Measurements from ENCODE around the gene PTPN11.
"Not testable (repeated sequence)": the region's sequence is repeated elsewhere in the genome, so short reads cannot be mapped to it uniquely, and the experiment has no call there.

Gene PTPN11

GRCh38 chr12:112457142-112457541 is 38.4 kb downstream of the PTPN11 start:
- DNase-seq = not testable (repeated sequence)

GRCh38 chr12:112458330-112458729 is 39.6 kb downstream of the PTPN11 start:
- DNase-seq = no peak

GRCh38 chr12:112458751-112459150 is 40.0 kb downstream of the PTPN11 start:
- DNase-seq = no peak

- DNase-seq = no peak
These were observed 44.7 kb downstream of the PTPN11 start for GRCh38 chr12:112463478-112463877.

- no peak for DNase-seq
These were observed 45.9 kb downstream of the PTPN11 start for GRCh38 chr12:112464605-112465004.

- DNase-seq = peak; percentile 87
These were observed 47.3 kb downstream of the PTPN11 start for GRCh38 chr12:112466011-112466422.

- no peak for DNase-seq
These were observed 48.1 kb downstream of the PTPN11 start for GRCh38 chr12:112466835-112467234.

GRCh38 chr12:112468046-112468445 is 49.3 kb downstream of the PTPN11 start:
- DNase-seq = no peak

GRCh38 chr12:112473056-112473455 is 54.3 kb downstream of the PTPN11 start:
- DNase-seq = no peak

GRCh38 chr12:112479413-112479812 is 60.7 kb downstream of the PTPN11 start:
- no peak for DNase-seq

GRCh38 chr12:112480931-112481330 is 62.2 kb downstream of the PTPN11 start:
- DNase-seq = no peak

- DNase-seq = no peak
These were observed 64.0 kb downstream of the PTPN11 start for GRCh38 chr12:112482733-112483132.

GRCh38 chr12:112486361-112486760 is 67.6 kb downstream of the PTPN11 start:
- DNase-seq = no peak

GRCh38 chr12:112488257-112488876 is 69.6 kb downstream of the PTPN11 start:
- no peak for DNase-seq

- no peak for DNase-seq
These were observed 70.7 kb downstream of the PTPN11 start for GRCh38 chr12:112489456-112489855.

GRCh38 chr12:112496496-112496895 is 77.7 kb downstream of the PTPN11 start:
- DNase-seq = no peak

- no peak for DNase-seq
These were observed 79.8 kb downstream of the PTPN11 start for GRCh38 chr12:112498580-112498979.

GRCh38 chr12:112503512-112503911 is 84.8 kb downstream of the PTPN11 start:
- DNase-seq = no peak

GRCh38 chr12:112506513-112507166 is 87.9 kb downstream of the PTPN11 start:
- no peak for DNase-seq

GRCh38 chr12:112513471-112513870 is 94.7 kb downstream of the PTPN11 start:
- DNase-seq = no peak

- no peak for DNase-seq
These were observed 95.7 kb downstream of the PTPN11 start for GRCh38 chr12:112514456-112514855.

GRCh38 chr12:112514926-112515642 is 96.3 kb downstream of the PTPN11 start:
- no peak for DNase-seq

- DNase-seq = no peak
These were observed 97.1 kb downstream of the PTPN11 start for GRCh38 chr12:112515868-112516267.

GRCh38 chr12:112517730-112518364 is 99.1 kb downstream of the PTPN11 start:
- no peak for DNase-seq

All from DMS153 (cell line).